T-cell (primary cell): ENCODE measurements around the gene SSTR1. TPM values are rescaled to one million over a fixed set of nuclear protein-coding genes. Genes with fewer than 3 reads are reported as not detected.

Experiments
- ATAC-seq, 4 experiments: fragments of 200-7000 bp in 3 of 4; fragments of 150-1000 bp in 1 of 4; cut with Tn5 transposase; replicated peaks in 1 of 4; 1 replicate in 3 of 4; 2 replicates in 1 of 4; pipeline ENCODE4 v1.10.0; 2021; ENCODE audit warnings: moderate library complexity in 3 of 4, mild to moderate bottlenecking in 2 of 4, moderate number of reproducible peaks in 1 of 4
- CTCF ChIA-PET, 2 donors: fragments of 300-600 bp; sonication (Branson Sonifier 250); formaldehyde crosslinking; loops; one replicate each; lab custom pipeline; 2022; ENCODE audit warnings: antibody characterized with exemption in 2 of 2; lab: Charles Lee
- POLR2A ChIA-PET, 2 donors: fragments of 300-600 bp; sonication (Branson Sonifier 250); formaldehyde crosslinking; loops; one replicate each; lab custom pipeline; 2022; ENCODE audit warnings: antibody characterized with exemption in 2 of 2; lab: Charles Lee
- DNase-seq, 35 experiments: peaks; one replicate each; pipeline versions ENCODE4 v3.0.0 to v3.0.0-alpha.2; 2013 to 2023
- H3K27ac ChIP-seq: one replicate; pipeline ENCODE4 v1.5.1; 2013; ENCODE audit warnings: low read length
- H3K27me3 ChIP-seq, 2 experiments: replicated peaks in 1 of 2; 1 replicate in 1 of 2; 2 replicates in 1 of 2; pipeline versions ENCODE4 v1.6.1 to v1.7.0; 2013; ENCODE audit warnings: low read length in 1 of 2, mixed read lengths in 1 of 2; ENCODE audit not compliant: control insufficient read depth in 2 of 2, insufficient read depth in 2 of 2; ENCODE audit errors: extremely low read depth in 1 of 2
- H3K36me3 ChIP-seq, 2 donors: 1 replicate in 1 of 2; 2 replicates in 1 of 2; pipeline versions ENCODE4 v1.6.1 to v1.7.0; 2013; ENCODE audit warnings: low read length in 1 of 2; ENCODE audit not compliant: control insufficient read depth in 2 of 2, insufficient read depth in 1 of 2; ENCODE audit errors: extremely low read depth in 1 of 2
- H3K4me1 ChIP-seq, 2 experiments: 1 replicate in 1 of 2; 2 replicates in 1 of 2; pipeline versions ENCODE4 v1.6.1 to v1.7.0; 2013; ENCODE audit warnings: low read length in 2 of 2, mixed read lengths in 1 of 2; ENCODE audit not compliant: insufficient read depth in 2 of 2, control insufficient read depth in 1 of 2; ENCODE audit errors: extremely low read depth in 1 of 2
- H3K4me3 ChIP-seq, 2 donors: 1 replicate in 1 of 2; 2 replicates in 1 of 2; pipeline versions ENCODE4 v1.5.1 to v1.7.0; 2013; ENCODE audit warnings: mild to moderate bottlenecking in 2 of 2, low read length in 1 of 2, moderate library complexity in 1 of 2; ENCODE audit not compliant: control insufficient read depth in 1 of 2; ENCODE audit errors: extremely low read depth in 1 of 2
- H3K9me3 ChIP-seq: 2 replicates; pipeline ENCODE4 v1.7.0; 2013
- H3K27ac Mint-ChIP-seq, 2 donors: one replicate each; pipeline ENCODE4 v1.8.0; 2020 to 2021; ENCODE audit warnings: mild to moderate bottlenecking in 2 of 2, mixed read lengths in 2 of 2
- H3K27me3 Mint-ChIP-seq, 2 donors: one replicate each; pipeline ENCODE4 v1.8.0; 2021 to 2022; ENCODE audit warnings: mixed read lengths in 2 of 2
- H3K36me3 Mint-ChIP-seq: one replicate; pipeline ENCODE4 v1.8.0; 2021; ENCODE audit warnings: mixed read lengths
- H3K4me1 Mint-ChIP-seq, 3 donors: one replicate each; pipeline ENCODE4 v1.8.0; 2020 to 2022; ENCODE audit warnings: mixed read lengths in 3 of 3, mild to moderate bottlenecking in 1 of 3
- H3K4me3 Mint-ChIP-seq, 3 donors: one replicate each; pipeline ENCODE4 v1.8.0; 2020 to 2022; ENCODE audit warnings: mild to moderate bottlenecking in 3 of 3, mixed read lengths in 3 of 3, moderate library complexity in 3 of 3
- H3K9me3 Mint-ChIP-seq, 3 donors: one replicate each; pipeline ENCODE4 v1.8.0; 2020 to 2022; ENCODE audit warnings: mixed read lengths in 3 of 3
- WGBS: methylation state at CpG from one replicate; pipeline ENCODE4 v1.1.5; 2013; ENCODE audit warnings: missing lambda C conversion rate; ENCODE audit not compliant: insufficient coverage; 5-methylcytosine and 5-hydroxymethylcytosine counted together
- total RNA-seq, 35 experiments: library from RNA in 6 of 35; stranded (reverse) in 6 of 35; fragments of 120-200 nt in 1 of 35; gene quantifications; one replicate each; pipeline versions ENCODE4 v1.2.1 to v1.2.4 and lab custom pipeline; 2013 to 2026

Gene SSTR1
- total RNA-seq, 5 donors from 2014 or later (not counting 1 experiment from before 2014, with no cell fraction given): not detected

GRCh38 chr14:38205119-38205813, 2.4 kb upstream of the SSTR1 start:
- Mint-ChIP-seq H3K4me3 (no peak overlapping the region), H3K36me3 (no peaks in the 10 kb centered on the region), H3K27ac (no peak overlapping the region), H3K27me3 (peaks cover 34 to 39% of the 10 kb centered on the region in 2 donors), H3K9me3 (peaks cover 0 to 4% (median 3%) of the 10 kb centered on the region in 3 donors), H3K4me1 (peaks cover 21 to 25% (median 24%) of the 10 kb centered on the region in 3 donors)
- Histone ChIP-seq H3K27ac (no peak overlapping the region), H3K27me3 (peaks cover 4 to 36% of the 10 kb centered on the region in 2 experiments), H3K9me3 (no peaks in the 10 kb centered on the region), H3K4me1 (peaks cover 0 to 6% of the 10 kb centered on the region in 2 experiments), H3K36me3 (no peaks in the 10 kb centered on the region), H3K4me3 (no peak overlapping the region)
- WGBS: no CpG with 5 or more reads among the region's 5 CpGs
- ATAC-seq: no peak
- DNase-seq: no peak
- ChIA-PET CTCF (interaction anchor here in 1 of 2 donors (0.6 kb wide), 1 partner anchor 31 kb away, joined by 3 read pairs; no protein-coding TSS in a partner anchor), POLR2A (interaction anchor here in 1 of 2 donors (1.2 kb wide), 1 partner anchor 19 kb away, joined by 3 read pairs; no protein-coding TSS in a partner anchor)

- Histone ChIP-seq H3K36me3 (no peaks in the 10 kb centered on the region), H3K27ac (no peak overlapping the region), H3K9me3 (no peaks in the 10 kb centered on the region), H3K4me3 (no peak overlapping the region), H3K4me1 (peaks cover 0 to 6% of the 10 kb centered on the region in 2 experiments), H3K27me3 (peaks cover 4 to 44% of the 10 kb centered on the region in 2 experiments)
- DNase-seq: no peak
- ATAC-seq: no peak
- Mint-ChIP-seq H3K4me1 (peaks cover 27 to 32% (median 32%) of the 10 kb centered on the region in 3 donors), H3K27me3 (peaks cover 41 to 47% of the 10 kb centered on the region in 2 donors), H3K9me3 (peaks cover 0 to 4% (median 3%) of the 10 kb centered on the region in 3 donors), H3K4me3 (no peak overlapping the region), H3K27ac (no peak overlapping the region), H3K36me3 (no peaks in the 10 kb centered on the region)
- WGBS: 100% methylated on average over 1 of the region's 5 CpGs
- ChIA-PET POLR2A (no interaction called here), CTCF (interaction anchor here in 1 of 2 donors (0.6 kb wide), 1 partner anchor 32 kb away, joined by 3 read pairs; no protein-coding TSS in a partner anchor)
Measured at GRCh38 chr14:38205949-38206665, 1.6 kb upstream of the SSTR1 start.

DNA sequence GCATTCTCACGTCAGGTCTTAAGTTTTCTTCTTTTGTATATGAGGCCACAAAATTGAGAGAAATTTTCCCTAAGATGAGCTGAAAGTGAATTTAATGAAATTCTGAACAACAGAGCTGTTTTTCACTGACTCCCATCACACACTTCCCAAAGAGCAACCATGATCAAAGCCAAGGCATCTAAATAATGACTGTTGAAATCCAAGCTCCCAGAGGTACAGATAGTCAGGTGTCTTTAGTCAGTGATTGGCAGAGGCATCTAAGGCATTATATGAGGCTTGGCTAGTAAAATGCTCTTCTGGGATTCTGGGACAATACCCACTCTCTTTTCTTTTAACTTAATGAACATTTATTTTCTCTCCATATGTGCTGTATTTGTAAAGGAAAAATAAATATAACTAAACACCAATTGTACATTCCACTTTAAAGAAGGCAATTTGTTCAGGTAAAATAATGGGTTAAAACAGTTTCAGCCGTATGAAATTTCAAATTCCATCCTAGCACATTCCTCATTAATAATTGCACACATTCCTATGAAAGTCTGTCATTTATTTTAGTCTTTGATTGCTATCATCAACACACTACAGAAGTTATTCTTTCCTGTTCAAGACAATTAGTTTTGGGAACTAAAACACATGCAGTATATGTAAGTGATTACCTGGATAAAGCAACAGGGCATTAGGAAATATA, 871 bp upstream of the SSTR1 start:
- H3K4me1 Mint-ChIP-seq: peaks cover 29 to 36% (median 33%) of the 10 kb centered on the region in 3 donors
- peaks cover 43 to 49% of the 10 kb centered on the region in 2 donors for H3K27me3 Mint-ChIP-seq
- ATAC-seq: no peak
- H3K4me3 ChIP-seq: no peak overlapping the region
- no peak for DNase-seq
- no peaks in the 10 kb centered on the region for H3K9me3 ChIP-seq
- CTCF ChIA-PET: interaction anchor here in 1 of 2 donors (0.5 kb wide), 1 partner anchor 119 kb away, joined by 3 read pairs; no protein-coding TSS in a partner anchor
- no peak overlapping the region for H3K27ac ChIP-seq
- no peaks in the 10 kb centered on the region for H3K36me3 Mint-ChIP-seq
- peaks cover 0 to 10% of the 10 kb centered on the region in 2 experiments for H3K4me1 ChIP-seq
- WGBS: no CpG with 5 or more reads among the region's 2 CpGs
- no peaks in the 10 kb centered on the region for H3K36me3 ChIP-seq
- peaks cover 0 to 4% (median 3%) of the 10 kb centered on the region in 3 donors for H3K9me3 Mint-ChIP-seq
- no peak overlapping the region for H3K4me3 Mint-ChIP-seq
- no peak overlapping the region for H3K27ac Mint-ChIP-seq
- peaks cover 6 to 48% of the 10 kb centered on the region in 2 experiments for H3K27me3 ChIP-seq
- POLR2A ChIA-PET: no interaction called here

DNA sequence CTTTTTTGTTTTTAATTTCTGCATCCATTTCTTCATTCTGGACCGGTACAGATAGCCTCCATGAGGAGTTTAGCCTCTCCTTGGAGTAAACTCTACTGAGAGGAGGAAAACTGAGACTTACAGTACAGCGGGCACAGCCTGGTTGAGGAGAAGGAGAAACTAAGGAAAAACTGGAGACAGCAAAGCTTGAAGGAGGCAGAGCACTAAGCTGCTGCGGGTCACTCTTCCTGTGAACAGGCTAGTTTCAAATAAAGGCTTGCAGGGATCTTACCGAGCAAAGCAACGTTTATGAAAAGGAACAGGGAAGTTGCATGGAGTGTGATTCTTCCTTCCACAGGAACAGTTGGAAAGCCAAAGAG, 348 bp upstream of the SSTR1 start:
- no CpG with 5 or more reads among the region's 5 CpGs for WGBS
- Histone ChIP-seq H3K36me3 (no peaks in the 10 kb centered on the region), H3K27me3 (peaks cover 9 to 49% of the 10 kb centered on the region in 2 experiments), H3K27ac (no peak overlapping the region), H3K4me3 (no peak overlapping the region), H3K9me3 (no peaks in the 10 kb centered on the region), H3K4me1 (peaks cover 0 to 10% of the 10 kb centered on the region in 2 experiments)
- ChIA-PET CTCF (interaction anchor here in 1 of 2 donors (1.2 kb wide), 1 partner anchor 304 kb away, joined by 3 read pairs; no protein-coding TSS in a partner anchor), POLR2A (no interaction called here)
- Mint-ChIP-seq H3K9me3 (peaks cover 0 to 4% (median 3%) of the 10 kb centered on the region in 3 donors), H3K4me1 (peaks cover 29 to 39% (median 35%) of the 10 kb centered on the region in 3 donors), H3K27ac (no peak overlapping the region), H3K4me3 (peak overlapping the region in 1 of 3 donors; percentile 79), H3K27me3 (peaks cover 45 to 51% of the 10 kb centered on the region in 2 donors), H3K36me3 (no peaks in the 10 kb centered on the region)
- ATAC-seq (no peak), DNase-seq (no peak)

GRCh38 chr14:38208618-38209562, 1.2 kb downstream of the SSTR1 start:
- peaks cover 9 to 49% of the 10 kb centered on the region in 2 experiments for H3K27me3 ChIP-seq
- Mint-ChIP-seq H3K36me3 (no peaks in the 10 kb centered on the region), H3K9me3 (peaks cover 0 to 4% (median 3%) of the 10 kb centered on the region in 3 donors), H3K27ac (no peak overlapping the region), H3K4me1 (peaks cover 29 to 39% (median 35%) of the 10 kb centered on the region in 3 donors), H3K4me3 (peak overlapping the region; percentile 40 to 79 (median 41)), H3K27me3 (peaks cover 52 to 56% of the 10 kb centered on the region in 2 donors)
- ChIA-PET POLR2A (no interaction called here), CTCF (interaction anchor here in 1 of 2 donors (1.2 kb wide), 1 partner anchor 305 kb away, joined by 3 read pairs; no protein-coding TSS in a partner anchor)
- peak overlapping the region in 1 of 2 donors; percentile 12 for H3K4me3 ChIP-seq
- DNase-seq (no peak), ATAC-seq (peak in 1 of 4 experiments; percentile 63)
- 5% methylated on average over 49 of the region's 59 CpGs for WGBS
- no peaks in the 10 kb centered on the region for H3K9me3 ChIP-seq
- no peaks in the 10 kb centered on the region for H3K36me3 ChIP-seq
- no peak overlapping the region for H3K27ac ChIP-seq
- H3K4me1 ChIP-seq: peaks cover 0 to 10% of the 10 kb centered on the region in 2 experiments
